AG10803 (cell line): ENCODE results near the gene FBXO34.

Experiments used
- DNase-seq: peaks from one replicate; pipeline ENCODE4 v3.0.0; 2010; ENCODE audit warnings: low read depth
- H3K4me3 ChIP-seq: 2 replicates; pipeline ENCODE4 v1.5.1; 2011; ENCODE audit warnings: mild to moderate bottlenecking, low read length, control low read depth
- TF ChIP-seq, protein P1 (sequence below): conservative IDR thresholded peaks from 2 replicates; pipeline ENCODE4 v1.5.1; 2011; ENCODE audit warnings: mild to moderate bottlenecking, low read length, control low read depth, inconsistent platforms

FBXO34 gene

DNA sequence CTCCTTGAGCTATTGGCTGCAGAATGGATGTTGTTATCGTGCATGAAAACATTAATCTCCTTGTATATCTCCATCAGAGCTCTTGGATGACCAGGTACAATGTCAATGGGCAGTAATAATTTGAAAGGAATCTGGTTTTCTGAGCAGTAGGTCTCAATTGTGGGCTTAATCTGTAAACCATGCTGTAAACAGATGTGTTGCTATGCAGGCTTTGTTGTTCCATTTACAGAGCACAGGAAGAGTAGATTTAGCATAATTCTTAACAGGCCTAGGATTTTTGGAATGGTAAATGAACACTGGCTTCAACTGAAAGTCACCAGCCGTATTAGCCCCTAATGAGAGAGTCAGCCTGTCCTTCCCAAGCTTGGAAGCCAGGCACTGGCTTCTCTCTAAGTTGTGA, 90.0 kb downstream of the FBXO34 start:
- no peak overlapping the region for H3K4me3 ChIP-seq
- DNase-seq, result peak; percentile 70
- TF ChIP-seq, protein P1, sequence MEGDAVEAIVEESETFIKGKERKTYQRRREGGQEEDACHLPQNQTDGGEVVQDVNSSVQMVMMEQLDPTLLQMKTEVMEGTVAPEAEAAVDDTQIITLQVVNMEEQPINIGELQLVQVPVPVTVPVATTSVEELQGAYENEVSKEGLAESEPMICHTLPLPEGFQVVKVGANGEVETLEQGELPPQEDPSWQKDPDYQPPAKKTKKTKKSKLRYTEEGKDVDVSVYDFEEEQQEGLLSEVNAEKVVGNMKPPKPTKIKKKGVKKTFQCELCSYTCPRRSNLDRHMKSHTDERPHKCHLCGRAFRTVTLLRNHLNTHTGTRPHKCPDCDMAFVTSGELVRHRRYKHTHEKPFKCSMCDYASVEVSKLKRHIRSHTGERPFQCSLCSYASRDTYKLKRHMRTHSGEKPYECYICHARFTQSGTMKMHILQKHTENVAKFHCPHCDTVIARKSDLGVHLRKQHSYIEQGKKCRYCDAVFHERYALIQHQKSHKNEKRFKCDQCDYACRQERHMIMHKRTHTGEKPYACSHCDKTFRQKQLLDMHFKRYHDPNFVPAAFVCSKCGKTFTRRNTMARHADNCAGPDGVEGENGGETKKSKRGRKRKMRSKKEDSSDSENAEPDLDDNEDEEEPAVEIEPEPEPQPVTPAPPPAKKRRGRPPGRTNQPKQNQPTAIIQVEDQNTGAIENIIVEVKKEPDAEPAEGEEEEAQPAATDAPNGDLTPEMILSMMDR, result no peak

DNA sequence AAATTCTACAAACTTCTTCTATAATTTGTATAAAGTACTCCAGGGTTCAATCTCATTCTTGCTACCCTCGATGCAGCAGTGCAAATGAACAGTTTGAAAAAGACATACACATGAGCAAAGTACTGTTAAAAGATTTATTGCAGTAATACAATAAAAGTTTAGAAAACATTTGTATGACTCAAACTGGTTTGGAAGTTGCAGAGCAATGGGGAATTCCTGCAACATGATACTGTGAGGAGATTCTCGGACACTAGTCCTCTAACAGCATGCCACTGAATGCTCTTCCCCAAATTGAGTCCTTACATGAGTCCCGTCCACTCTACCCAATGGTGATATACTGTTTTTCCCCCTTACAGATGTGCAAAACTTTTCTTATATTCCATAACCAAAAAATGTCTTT, 95.0 kb downstream of the FBXO34 start:
- no peak overlapping the region for H3K4me3 ChIP-seq
- TF ChIP-seq, protein P1, result no peak
- peak; percentile 80 for DNase-seq

DNA sequence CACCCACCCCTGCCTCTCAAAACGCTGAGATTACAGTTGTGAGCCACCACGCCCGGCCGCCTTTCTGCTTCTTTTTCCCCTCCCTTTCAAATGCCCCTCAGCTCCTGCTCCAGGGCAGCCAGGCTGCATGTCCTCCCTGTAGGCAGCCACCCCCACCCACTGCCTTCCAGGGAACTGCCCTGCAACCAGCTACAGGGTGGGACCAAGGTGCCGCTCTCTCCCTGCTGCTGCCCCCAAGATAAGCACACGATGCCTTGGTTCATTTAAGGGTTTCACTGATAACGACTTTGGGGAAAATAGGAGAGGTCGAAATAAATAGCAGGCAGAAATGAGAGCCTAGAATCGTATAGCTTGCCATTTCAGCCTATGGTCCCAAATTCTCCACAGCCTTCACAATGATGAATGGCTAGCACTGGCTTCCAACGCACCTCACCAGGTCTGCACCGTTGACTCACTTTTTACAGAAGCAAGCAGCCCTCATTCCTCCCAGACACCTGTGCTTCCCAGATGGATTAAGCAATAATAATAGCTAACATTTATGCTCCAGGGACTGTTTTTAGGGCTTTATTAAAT, 99.7 kb downstream of the FBXO34 start:
- TF ChIP-seq, protein P1, result no peak
- no peak for DNase-seq

DNA sequence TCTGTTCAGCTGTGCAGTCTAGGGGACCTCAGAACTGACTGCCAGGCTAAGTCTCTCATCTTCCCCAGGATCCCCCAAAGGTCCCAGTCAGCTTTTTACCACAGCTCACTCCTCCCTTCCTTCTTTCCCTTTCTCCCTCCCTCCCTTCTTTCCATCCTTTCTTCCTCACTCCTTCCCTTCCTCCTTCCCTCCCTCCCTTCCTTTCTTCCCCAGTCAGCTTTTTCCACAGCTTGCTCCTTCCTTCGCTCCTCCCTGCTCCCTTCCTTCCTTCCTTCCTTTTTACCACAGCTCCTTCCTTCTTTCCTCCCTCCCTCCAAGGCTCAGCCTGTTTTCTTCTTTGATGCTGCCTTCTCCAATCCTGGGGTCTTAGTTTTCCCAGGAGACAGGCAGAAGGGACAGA, 101.2 kb downstream of the FBXO34 start:
- TF ChIP-seq, protein P1, result no peak
- no peak for DNase-seq
- no peak overlapping the region for H3K4me3 ChIP-seq

More for the DNA sequence above, 99.7 kb downstream of the FBXO34 start:
- no peak overlapping the region for H3K4me3 ChIP-seq

DNA sequence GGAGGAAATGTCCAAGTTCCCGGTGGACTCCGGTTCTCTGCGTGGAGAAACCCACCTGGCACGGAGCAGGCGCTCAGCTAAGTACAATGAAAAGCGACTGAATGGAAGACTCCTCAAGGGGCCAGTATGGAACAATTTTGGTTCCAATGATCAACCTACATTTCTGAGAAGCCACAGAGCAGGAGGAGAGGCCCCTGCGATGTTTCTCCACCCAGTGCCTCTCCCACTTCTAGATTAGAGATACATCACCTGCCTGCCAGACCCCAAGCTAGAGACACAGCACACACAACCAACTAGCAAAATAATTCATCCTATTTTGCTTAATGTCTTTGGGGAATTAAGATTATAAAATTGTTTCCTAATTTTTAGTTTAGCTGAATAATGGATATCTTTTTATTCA, 101.6 kb downstream of the FBXO34 start:
- no peak for DNase-seq
- TF ChIP-seq, protein P1, result no peak
- H3K4me3 ChIP-seq, result no peak overlapping the region

DNA sequence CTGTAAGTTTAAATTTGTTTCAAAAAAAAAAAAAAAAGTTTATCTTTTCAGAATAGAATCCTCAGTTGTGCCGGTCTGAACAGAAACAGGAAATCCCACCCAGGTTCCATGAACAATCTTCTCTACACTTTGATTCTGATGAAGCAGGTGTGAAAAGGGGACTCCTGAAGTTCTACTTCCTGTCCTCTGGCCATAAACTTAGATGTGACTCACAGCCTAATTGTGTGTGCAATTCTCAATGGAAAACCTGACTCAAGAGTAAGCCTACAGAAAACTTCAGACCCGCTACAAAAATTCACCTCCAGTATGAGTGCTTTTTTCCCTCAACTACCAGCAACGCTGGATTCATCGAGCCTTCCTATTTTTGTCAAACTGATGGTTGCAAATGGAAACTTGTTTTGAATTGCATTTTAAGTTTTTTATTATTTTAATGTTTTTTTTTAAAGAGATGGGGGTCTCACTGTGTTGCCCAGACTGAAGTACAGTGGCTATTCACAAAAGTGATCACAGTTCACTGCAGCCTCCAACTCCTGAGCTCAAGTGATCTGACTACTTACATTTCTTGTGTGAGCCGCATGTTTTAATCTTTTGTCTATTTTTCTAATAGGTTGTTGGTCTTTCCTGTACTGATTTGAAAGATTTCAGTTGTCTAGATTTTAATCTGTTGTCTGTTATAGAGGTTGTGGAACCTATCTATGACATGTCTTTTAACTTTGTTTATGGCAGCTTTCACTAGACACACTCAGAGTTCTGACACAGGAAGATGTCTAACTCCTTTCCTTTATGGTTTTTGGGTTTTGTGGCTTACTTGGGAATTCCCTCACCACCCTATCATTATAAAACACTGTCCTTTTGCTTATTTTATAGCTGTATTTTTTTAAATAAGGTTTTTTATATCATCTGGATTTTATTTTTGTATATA, 102.8 kb downstream of the FBXO34 start:
- TF ChIP-seq, protein P1, result no peak
- H3K4me3 ChIP-seq, result no peak overlapping the region
- no peak for DNase-seq

DNA sequence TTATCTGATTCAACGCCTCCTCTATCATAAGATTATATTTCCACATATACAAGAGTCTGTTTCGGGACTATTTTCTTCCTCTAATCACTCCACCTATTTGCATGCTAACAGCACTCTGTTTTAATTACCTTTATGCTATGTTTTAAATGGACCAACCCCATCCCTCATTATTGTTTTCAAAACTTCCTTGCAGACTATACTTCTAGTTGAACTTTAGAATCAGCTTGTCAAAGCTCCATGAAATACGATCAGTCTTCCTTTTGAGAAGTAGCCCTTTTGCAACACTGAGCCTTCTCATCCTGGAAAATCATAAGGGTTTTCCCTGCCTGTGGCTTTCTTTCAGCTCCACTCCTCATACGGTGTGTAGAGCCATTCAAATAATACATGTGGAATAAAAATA, 103.5 kb downstream of the FBXO34 start:
- no peak for DNase-seq
- H3K4me3 ChIP-seq, result no peak overlapping the region
- TF ChIP-seq, protein P1, result no peak
